HL-60/S4 treated with phorbol 12-myristate 13-acetate at 8.2 ng/mL for 4 days and 3 days (cell line): ENCODE results near the gene FAM53B.
"Not testable (repeated sequence)": the region's sequence is repeated elsewhere in the genome, so short reads cannot be mapped to it uniquely, and the experiment has no call there.

Experiments
- in situ Hi-C: fragments of 300-500 bp; cut with MboI; formaldehyde crosslinking; loops from 2 replicates; pipeline ENCODE4 v1.15.0; 2022; ENCODE audit warnings: low sequenced_read_pairs

Gene FAM53B

DNA sequence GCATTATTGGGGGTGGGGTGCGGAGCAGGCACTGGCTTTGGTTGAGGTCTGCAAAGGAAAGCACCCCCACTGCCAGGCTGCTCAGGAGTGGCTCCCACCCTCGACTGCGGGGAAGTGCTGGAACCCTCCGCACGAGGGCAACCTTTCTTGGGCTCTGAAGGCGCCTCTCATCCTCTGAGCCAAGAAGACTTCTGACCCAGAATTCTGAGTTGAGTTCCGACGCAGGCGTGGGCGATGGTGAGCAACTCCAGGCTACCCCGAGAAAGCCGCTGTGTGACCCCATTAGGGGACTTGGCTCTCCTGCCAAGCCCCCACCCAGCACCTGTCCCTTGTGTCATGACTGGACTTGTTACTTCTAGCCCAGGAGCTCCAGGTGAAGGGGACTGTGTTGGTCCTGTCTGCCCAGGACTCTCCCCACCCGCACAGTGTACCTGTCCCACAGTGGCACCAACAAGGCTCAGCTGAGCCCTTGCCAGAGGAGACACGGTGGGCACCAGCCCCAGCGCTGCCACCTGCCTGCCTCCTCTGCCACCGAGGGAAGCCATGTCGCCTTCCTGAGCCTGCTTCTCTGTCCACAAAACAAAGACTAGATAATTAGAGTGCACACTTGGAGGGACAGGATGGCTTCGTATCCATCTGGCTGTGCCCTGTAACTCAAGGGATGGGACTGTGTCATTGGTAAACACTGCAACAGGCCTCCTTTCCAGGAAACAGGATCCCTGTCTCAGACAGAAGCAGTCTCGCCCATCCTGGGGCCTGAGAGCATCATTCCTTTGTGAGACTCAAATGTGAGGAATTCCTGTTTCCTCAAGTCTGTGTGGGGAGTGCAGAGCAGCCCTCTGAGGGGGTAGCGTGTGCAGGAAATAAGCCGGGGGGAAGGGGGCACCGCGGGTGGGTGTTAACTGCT is 153.7 kb downstream of the FAM53B start:
- in situ Hi-C loops, result no loop called here

DNA sequence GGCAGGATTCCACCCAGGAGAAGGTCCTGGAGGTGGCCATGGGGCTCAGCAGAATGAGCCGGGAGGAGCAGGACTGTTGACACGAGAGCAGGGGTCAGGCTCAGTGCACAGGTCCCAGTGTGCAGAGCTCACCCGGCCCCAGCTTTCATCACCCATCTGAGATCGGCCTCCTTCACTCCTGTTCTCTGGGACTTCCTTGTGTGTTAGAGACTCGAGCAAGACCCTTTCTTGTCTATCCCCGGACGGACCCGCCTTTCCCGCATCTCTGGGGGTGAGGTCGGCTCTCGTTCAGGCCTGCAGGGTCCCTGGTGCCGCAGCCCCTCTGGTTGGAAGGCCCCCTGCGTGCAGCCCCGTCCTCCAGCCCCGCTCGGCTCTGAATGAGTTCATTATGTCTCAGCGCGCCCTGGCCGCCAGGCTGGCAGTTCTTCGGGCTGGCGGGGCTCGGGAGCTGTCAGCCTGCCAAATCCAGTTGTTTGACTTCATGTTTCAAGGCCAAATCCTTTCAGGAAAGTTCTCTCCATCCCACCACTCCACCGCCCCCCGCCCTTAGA is 154.6 kb downstream of the FAM53B start:
- in situ Hi-C loops, result no loop called here

DNA sequence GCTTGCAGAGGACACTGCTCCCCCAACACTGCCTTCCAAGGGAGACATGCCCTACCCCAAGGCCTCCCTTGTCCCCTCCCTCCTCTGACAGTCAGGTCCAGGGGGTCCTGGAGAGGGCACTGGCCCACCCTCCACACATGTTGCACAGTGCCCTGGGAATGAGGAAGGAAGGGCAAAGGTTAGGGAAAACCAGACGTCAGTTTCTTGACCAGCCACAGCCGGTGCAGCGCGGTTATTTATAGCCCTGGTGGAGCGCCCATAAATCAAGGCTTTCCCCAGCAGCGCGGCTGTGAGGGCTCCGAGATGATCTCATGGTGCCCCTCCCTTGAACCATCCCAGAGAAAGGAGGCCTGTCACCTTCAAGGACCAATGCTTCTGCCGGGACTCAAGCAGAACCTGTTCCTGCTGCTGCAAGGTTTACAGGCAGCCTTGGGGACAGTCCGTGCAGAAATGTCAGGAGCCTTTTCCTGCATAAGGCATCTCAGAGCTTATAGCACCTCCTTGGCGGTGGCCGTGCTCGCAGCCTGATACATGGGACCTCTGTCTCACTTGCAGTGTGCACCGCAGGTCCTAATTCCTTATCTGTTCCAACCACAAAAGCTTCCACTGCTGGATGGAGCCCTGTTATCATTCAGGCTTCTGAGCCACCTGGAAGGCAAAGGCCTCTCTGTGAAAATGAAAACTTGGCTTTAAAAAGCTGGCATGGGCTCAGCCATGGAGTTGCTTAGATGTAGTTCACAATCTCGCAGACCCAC is 155.3 kb downstream of the FAM53B start:
- in situ Hi-C loops, result no loop called here

DNA sequence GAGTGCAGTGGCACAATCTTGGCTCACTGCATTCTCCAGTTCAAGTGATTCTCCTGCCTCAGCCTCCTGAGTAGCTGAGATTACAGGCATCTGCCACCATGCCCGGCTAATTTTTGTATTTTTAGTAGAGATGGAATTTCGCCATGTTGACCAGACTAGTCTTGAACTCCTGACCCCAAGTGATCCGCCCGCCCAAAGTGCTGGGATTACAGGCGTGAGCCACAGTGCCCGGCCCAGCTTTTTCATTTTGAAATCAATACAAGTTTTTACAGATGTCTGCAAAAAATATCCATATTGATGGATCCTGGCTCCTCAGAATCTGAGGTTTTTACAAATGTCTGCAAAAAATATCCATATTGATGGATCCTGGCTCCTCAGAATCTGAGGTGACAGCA is 155.8 kb downstream of the FAM53B start:
- in situ Hi-C loops, result not testable (repeated sequence)

DNA sequence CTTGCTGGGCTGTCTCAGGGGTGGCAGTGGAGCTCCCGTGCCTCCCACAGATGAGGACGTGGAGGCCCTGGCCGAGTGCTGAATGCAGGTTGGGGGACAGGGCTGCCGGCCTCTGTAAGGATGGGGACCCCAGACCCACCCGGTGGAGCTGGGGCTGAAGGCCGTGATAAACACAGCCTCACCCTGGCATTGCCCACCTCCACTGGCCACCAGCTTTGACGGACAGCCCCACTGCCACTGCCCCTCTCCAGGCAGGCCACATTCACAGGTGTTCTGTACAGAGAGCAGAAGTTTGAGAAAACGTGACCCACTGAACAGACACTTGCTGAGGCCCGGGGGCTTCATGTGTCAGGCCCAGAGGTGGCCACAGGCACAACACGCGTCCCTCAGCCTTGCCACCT is 156.4 kb downstream of the FAM53B start:
- in situ Hi-C loops, result no loop called here

DNA sequence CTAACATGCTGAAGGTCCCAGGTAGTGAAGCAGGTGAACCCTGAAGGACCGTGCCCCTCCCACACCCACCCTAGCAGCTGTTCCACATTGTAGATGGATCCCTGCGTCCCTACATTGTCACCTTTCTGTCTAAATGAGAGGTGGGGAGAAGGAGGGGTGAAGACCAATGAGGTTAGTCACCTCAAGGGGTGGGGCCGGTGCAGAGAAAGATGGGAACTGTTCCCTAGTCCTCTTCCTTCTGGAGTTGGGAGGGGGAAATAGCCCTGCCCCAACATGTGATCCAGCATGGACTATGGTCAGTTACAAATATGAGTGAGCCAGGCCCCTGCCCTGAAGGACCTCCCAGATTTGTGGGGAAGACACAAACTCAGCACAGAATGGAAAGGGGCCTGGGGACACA is 158.0 kb downstream of the FAM53B start:
- in situ Hi-C loops, result no loop called here

DNA sequence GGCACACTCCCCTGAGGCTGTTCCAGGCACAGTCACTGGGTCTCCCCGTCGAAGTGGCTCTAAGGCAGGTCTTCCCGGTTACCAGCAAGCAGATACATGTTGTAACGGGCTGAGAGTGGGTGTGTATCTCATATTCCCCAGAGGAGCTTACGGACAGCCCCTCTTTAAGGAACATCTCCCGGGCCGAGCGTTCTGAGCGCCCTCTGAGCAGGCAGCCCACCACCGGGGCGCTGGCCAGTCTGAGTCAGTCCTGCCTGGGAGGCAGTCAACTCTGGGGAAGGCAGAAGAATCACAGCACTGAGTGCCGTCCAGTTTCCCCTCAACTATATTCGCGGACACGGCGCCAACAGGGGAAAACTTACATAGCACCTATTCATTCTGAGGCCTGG is 165.2 kb downstream of the FAM53B start:
- in situ Hi-C loops, result no loop called here

DNA sequence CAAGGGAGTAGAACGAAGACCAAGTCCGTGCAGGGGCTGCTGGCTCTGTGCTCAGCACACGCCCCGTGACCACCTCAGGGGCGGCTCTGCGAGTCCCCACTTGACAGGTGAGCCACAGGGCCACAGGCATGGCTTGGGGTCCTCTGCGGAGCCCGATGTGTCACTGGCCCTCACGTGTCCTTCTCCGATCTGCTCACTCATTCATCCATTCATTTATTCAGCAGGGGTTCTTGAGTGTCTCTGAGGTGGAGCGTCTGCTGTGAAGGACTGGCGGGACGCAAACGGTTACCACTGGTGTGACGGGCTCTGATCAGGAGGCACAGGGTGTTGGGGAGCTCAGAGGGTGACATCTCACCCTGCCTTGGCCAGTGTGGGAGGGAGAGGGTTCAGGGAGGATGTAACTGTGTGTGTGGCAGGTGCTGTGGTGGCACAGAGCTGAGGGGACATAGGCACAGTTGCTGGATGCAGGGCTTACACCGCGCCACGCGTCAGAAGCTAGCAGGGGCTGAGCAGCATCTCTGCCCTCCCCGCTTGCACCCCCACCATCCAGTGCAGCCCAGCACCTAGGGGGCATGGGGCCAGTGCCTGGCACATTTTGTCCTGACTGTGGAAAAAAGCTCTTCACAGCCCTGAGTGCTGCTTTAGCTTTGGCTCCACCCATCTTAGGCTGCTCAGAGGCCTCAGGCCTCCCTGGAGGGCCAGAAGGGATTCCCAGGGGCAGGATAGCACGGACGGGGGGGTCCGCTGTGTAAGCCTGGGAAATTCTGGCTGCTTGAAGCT is 165.8 kb downstream of the FAM53B start:
- in situ Hi-C loops, result no loop called here

DNA sequence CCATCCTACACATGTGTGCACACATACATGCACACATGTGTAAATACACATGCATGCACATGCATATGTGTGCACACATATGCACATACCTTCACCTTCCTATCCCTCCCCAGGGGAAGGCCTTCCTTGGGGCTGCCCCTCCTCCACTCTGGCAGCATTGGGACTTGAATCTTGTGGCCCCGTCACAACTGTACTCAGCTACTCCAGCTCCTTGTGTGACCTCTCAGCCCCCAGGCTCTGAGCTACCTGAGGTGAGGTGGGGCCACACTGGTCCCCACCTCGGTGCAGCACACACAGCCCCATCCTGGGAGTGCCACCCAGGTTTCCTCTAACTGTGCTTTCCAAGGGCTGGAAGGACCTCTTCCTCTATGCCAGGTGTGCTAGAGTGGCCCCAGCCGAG is 166.5 kb downstream of the FAM53B start:
- in situ Hi-C loops, result no loop called here

DNA sequence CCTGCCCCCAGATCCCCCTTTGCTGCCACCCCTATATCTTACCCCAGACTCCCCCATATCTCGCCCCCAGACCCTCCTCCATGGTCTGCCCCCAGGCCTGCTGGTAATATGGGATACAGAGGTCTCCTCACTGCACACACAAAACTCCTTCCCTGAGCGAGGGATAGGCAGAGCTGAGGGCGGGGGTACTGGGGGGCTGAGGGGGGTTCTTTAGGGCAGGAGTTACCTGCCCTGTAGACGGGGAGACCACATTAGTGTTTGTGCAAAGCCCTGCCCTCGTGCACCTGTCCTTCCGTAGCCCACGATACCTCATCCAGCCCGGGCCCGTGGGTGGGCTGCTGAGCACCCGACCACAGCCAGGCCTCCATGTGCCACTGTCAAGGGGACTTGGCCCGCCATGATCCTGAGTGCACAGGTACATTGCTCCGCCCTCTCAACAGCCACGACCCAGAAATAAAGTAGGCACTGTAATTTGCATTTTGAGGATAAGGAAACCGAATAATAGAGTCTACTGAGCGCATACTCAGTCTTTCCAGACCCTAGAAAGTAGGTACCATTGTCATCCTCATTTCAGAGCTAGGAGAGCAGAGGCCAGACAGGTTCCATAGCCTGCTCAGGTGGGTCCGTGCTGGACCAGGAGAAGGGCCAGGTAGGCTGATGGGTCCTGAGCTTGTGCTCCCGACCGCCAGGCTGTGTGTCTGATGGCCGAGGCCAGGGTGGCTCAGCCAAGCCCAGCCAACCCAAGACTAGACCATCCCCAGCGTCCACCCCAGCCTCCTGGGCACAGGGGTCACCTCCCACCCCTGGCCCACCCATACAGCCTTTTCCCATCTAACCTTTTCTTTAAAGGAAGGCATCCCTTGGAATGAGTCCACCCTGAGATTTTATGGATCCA is 167.4 kb downstream of the FAM53B start:
- in situ Hi-C loops, result no loop called here

DNA sequence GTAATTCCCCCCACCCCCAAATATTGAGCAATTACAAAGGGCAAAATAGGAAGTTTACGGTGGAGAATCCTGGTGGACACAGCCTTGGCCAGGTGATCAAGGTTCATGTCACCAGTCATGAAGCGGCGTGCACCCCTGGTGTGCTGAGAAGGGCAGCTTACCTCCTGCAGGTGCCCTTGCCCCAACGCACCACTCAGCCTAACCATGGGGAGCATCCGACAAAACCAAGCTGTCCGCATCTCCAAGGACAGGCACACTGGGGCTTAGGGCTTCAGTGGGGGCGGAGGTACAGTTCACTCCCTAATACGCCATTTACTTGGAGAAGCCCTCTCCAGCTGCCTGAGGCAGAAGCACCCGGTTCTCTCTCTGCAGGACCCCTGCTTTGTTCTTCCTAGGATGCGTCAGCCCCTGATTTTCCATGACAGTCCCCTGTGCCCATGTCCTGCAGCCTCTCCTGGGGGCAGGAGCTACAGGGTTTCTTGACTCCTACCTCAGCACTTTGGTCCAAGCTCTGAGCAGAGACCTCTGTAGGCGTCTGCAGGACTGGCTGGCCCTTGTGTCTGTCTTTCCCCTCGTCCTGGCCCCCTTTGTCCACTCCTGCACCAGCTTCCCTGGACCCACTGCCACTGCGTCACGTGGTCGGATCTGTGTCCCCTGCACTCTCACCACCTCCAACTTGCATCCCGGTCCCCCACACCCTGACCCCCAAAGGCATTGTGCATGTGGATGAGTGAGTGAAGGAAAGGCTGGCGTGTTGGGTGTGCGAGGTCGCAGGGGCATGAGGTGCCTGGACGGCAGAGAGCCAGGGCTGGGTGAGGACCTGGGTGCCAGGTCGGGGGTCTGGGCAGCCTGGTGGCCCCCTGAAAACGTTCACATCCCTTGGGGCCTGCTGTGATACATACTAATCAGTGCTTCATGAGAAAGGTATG is 168.8 kb downstream of the FAM53B start:
- in situ Hi-C loops, result no loop called here

DNA sequence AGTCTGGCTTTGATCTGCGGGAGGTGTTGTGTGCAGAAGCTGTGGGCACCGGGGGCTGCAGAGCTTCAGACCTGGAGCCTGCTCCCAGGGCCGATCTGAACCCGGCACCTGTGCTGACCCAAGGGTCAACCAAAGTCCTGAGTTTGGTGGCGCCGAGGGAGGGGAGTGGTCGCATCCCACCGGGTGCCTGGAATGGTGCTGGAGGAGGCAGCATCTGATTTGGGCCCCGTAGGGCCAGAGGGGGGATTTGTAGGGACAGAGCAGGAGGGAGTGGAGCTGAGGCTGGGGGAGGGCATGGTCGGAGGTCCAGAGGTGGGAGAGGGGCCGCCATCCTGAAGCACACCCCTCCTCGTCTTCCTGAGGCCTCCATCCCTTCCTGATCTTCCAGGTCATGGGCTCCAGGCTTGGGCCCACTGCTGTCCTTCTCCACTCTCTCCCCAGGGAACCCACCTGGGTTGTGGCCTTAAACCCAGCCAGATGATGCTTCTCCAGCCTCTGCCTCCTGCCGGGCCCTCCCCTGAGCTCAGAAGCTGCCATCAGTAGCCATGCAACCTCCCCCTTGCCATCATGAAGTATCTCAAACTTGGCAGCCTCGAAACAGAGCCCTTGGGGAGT is 169.6 kb downstream of the FAM53B start:
- in situ Hi-C loops, result no loop called here

DNA sequence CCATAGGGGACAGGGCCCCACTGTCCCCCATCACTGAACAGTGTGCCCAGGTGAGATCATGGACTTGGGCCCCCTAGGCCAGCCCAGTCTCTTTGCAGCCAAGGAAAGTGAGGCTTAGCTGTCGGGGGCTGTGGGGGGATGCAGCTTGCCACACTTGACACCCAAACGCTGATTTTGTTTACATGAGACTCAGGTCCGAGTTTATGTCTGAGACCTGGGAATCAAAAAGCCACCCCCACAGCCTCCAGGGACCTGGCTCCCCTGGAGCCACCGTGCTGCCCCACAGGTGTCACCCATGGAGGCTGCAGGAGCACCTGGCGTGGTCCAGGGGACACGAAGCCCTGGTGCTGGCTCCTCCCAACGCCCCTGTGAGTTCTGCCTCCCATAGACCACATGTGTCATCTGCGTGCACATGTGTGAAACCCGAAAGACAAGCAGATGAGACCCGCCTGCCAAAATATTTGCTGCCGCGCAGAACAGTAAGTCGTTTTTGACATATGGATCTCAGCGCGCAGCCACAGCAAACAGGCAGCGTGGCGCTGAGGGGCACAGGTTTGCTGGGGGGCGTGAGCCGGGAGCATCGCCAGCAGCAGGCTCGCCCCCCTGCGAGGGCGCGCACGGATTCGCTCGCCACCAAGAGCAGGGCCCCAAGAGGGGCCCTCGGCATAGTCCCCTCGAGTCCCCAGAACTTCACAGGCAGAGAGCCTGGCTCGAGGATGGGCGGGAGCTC is 170.3 kb downstream of the FAM53B start:
- in situ Hi-C loops, result no loop called here

DNA sequence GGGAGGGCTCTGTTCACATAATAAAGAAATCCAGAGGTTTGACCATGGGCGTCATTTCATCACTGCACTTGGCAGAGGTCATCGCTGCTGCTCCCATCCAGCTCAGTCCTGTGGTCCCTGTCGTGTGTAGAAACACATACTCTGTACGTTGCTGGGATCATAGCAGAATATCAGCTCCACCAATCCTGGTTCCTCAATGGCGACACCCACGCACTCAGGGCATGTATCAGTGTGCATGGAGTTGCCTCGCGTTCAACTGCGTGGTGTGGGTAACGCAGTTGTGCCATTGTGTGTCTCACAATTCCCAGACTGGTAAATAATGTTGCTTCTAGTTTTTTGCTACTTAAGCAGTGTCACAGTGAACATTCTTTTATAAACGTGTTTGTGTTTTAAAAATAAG is 171.4 kb downstream of the FAM53B start:
- in situ Hi-C loops, result no loop called here

DNA sequence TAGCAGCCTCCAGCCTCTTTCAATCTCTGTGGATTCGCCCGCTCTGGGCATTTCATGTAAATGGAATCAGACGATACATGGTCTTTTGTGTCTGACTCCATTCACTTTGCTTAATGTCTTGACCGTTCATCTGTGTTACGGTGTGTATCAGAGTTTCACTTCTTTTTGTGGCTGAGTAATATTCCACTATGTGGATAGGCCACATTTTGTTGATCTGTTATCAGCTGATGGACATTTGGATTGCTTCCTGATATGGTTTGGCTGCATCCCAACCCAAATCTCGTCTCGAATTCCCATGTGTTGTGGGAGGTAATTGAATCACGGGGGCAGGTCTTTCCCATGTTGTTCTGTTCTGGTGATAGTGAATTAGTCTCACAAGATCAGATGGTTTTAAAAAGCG is 173.5 kb downstream of the FAM53B start:
- in situ Hi-C loops, result no loop called here

DNA sequence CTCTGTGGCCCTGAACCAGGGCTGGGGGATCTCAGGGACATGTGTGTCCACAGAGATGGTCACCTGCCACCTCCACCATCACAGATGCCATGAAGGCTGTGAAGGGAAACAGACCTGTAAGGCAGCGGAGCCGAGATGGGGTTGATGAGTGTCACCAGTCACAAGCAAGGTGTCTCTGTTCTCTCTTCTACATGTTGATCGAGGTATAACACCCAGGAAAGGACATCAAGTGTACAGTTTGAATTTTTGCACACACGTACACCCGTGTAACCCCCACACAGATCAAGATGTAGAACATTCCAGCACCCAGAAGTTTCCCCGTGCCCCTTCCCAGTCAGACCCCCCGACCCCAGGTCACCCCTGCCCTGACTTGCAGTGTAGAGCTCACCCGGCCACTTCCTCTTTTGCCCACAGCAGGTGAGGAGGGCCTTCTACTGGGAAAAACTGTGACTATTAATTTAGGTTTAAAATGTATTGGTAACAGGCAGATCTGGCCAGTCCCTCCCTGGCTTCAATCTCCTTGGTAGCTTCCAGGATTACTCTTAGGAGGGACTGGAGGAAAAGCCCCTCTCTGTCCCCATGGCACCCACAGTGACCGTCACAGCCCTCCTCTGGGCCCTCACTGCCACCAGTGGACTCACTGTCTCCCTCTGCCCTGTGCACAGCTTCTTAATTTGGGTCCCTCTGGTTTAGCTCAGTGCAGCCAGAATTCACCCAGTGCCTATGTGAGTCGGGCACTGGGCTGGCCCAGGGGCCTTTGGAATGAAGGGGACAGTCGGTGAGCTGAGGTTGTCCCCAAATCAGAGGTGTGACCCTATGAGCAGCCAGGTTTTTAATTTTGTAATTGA is 174.3 kb downstream of the FAM53B start:
- in situ Hi-C loops, result no loop called here
